ENCODE results near the gene CCDC146. TPM values are rescaled to one million over a fixed set of nuclear protein-coding genes. Genes with fewer than 3 reads are reported as not detected.

CCDC146 gene
- total RNA-seq, 4 donors from 2014 or later = 7.9 to 37.4 (median 26.5) TPM

DNA sequence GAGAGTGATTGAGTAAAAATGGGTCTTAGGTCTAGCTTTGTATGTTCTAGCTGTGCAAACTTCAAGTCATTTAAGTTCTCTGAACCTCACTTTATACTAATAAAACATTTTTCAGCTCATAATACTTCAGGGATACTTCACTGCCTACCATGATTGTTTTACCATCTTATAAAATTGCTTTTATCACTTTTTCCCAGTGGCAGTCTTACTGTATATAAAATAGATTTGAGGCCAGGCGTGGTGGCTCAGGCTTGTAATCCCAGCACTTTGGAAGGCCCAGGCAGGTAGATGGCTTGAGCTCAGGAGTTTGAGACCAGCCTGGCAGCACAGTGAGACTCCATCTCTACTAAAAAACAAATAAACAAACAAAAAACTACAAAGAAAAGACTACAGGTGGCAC, 59.8 kb downstream of the CCDC146 start:
- no peaks in the 10 kb centered on the region for H3K9me3 ChIP-seq
- peak overlapping the region in 3 of 4 donors; percentile 58 to 65 (median 65) for H3K27ac ChIP-seq
- H3K4me3 ChIP-seq = no peak overlapping the region
- no peak for DNase-seq
- intact Hi-C loops (cut with DNase I; ENCODE audit: low total_unique reads) = no loop called here
- in situ Hi-C loops (cut with MboI; ENCODE audit: low pct_ligation_motif_present in 1 of 4, low pct_unique_long_range_greater_than_20kb in 1 of 4, low sequenced_read_pairs in 3 of 4) = no loop called here
- WGBS, 2 donors (ENCODE audit: low coverage in 1 of 2) = 0 to 50% methylated on average over 1 of the region's 1 CpG
- peaks cover 0 to 35% (median 9%) of the 10 kb centered on the region in 4 donors for H3K4me1 ChIP-seq
- H3K27me3 ChIP-seq = no peaks in the 10 kb centered on the region
- TF ChIP-seq EP300 (IDR thresholded peaks at IDR 0.05; ENCODE audit: low read depth) (no peak), POLR2AphosphoS5 (IDR thresholded peaks at IDR 0.05) (no peak), POLR2A (IDR thresholded peaks at IDR 0.05) (no peak)
- TF ChIP-seq, protein P1, sequence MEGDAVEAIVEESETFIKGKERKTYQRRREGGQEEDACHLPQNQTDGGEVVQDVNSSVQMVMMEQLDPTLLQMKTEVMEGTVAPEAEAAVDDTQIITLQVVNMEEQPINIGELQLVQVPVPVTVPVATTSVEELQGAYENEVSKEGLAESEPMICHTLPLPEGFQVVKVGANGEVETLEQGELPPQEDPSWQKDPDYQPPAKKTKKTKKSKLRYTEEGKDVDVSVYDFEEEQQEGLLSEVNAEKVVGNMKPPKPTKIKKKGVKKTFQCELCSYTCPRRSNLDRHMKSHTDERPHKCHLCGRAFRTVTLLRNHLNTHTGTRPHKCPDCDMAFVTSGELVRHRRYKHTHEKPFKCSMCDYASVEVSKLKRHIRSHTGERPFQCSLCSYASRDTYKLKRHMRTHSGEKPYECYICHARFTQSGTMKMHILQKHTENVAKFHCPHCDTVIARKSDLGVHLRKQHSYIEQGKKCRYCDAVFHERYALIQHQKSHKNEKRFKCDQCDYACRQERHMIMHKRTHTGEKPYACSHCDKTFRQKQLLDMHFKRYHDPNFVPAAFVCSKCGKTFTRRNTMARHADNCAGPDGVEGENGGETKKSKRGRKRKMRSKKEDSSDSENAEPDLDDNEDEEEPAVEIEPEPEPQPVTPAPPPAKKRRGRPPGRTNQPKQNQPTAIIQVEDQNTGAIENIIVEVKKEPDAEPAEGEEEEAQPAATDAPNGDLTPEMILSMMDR (IDR thresholded peaks at IDR 0.05) = no peak
- H3K36me3 ChIP-seq = no peaks in the 10 kb centered on the region

DNA sequence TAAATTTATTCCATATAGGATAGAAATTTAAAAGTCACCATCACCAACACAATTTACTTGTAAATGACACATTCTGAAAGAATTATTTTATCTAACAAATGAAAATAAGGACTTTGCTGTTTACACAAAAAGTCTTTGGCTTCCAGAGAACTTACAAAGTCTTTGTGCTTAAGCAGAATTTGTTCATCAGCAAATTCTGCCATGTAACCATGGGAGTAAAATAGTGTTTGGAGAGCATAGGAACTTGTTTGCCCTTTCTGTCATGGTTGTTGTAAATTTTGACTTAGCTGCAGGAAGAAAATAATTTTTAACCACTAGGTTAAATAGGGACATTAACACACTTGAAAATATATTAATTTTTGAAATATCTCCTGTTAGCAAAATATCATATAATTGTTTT, 62.0 kb downstream of the CCDC146 start:
- in situ Hi-C loops (cut with MboI; ENCODE audit: low pct_ligation_motif_present in 1 of 4, low pct_unique_long_range_greater_than_20kb in 1 of 4, low sequenced_read_pairs in 3 of 4) (no loop called here), intact Hi-C loops (cut with DNase I; ENCODE audit: low total_unique reads) (no loop called here)
- H3K27ac ChIP-seq = peak overlapping the region in 2 of 4 donors; percentile 10 to 45
- no peaks in the 10 kb centered on the region for H3K27me3 ChIP-seq
- no peaks in the 10 kb centered on the region for H3K36me3 ChIP-seq
- no peak overlapping the region for H3K4me3 ChIP-seq
- H3K4me1 ChIP-seq = peaks cover 0 to 35% (median 9%) of the 10 kb centered on the region in 4 donors
- DNase-seq = no peak
- no peaks in the 10 kb centered on the region for H3K9me3 ChIP-seq
- TF ChIP-seq EP300 (IDR thresholded peaks at IDR 0.05; ENCODE audit: low read depth) = no peak
- TF ChIP-seq POLR2A (IDR thresholded peaks at IDR 0.05) = no peak
- TF ChIP-seq, protein P1 (IDR thresholded peaks at IDR 0.05) = no peak

DNA sequence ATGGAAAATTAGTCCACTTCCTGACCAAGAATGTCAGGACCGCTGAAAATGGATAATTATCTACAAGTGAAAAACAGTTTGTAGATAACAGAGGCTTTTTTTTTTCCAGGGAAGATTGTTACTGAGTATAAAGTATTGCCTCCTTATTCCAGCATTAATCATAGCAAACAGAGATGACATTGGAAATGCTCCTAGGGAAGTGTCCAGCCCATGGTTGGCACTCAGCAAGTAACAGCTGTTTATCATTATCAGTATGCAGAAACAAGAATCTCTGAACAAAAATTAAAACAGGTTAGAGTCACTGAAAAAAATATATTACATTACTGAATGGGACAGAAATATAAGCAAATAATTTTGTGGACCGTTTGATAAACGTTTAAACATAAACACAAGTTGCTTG, 62.6 kb downstream of the CCDC146 start:
- peaks cover 0 to 35% (median 9%) of the 10 kb centered on the region in 4 donors for H3K4me1 ChIP-seq
- WGBS, 2 donors (ENCODE audit: low coverage in 1 of 2) = 63 to 74% methylated on average over 1 to 3 of the region's 3 CpGs
- no peaks in the 10 kb centered on the region for H3K27me3 ChIP-seq
- no peak for DNase-seq
- TF ChIP-seq EP300 (IDR thresholded peaks at IDR 0.05; ENCODE audit: low read depth) (no peak), POLR2A (IDR thresholded peaks at IDR 0.05) (no peak), POLR2AphosphoS5 (IDR thresholded peaks at IDR 0.05) (no peak)
- TF ChIP-seq, protein P1 (IDR thresholded peaks at IDR 0.05) = no peak
- peak overlapping the region in 2 of 4 donors; percentile 10 to 45 for H3K27ac ChIP-seq
- no peaks in the 10 kb centered on the region for H3K36me3 ChIP-seq
- in situ Hi-C loops (cut with MboI; ENCODE audit: low pct_ligation_motif_present in 1 of 4, low pct_unique_long_range_greater_than_20kb in 1 of 4, low sequenced_read_pairs in 3 of 4) = no loop called here
- no peak overlapping the region for H3K4me3 ChIP-seq
- H3K9me3 ChIP-seq = no peaks in the 10 kb centered on the region
- intact Hi-C loops (cut with DNase I; ENCODE audit: low total_unique reads) = no loop called here

DNA sequence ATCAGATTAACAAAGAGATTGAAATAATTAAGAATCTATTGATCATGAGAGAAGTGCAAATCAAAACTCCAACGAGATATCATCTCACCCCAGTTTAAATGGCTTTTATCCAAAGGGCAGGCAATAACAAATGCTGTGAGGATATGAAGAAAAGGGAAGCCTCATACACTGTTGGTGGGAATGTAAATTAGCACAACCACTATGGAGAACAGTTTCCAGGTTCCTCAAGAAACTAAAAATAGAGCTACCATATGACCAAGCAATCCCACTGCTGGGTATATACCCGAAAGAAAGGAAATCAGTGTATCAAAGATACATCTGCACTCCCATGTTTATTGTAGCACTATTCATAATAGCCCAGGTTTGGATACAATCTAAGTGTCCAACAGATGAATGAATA, 63.5 kb downstream of the CCDC146 start:
- intact Hi-C loops (cut with DNase I; ENCODE audit: low total_unique reads) (no loop called here), in situ Hi-C loops (cut with MboI; ENCODE audit: low pct_ligation_motif_present in 1 of 4, low pct_unique_long_range_greater_than_20kb in 1 of 4, low sequenced_read_pairs in 3 of 4) (no loop called here)

More for the DNA sequence above, 63.5 kb downstream of the CCDC146 start:
- Histone ChIP-seq H3K27ac (peak overlapping the region in 1 of 4 donors; percentile 45), H3K4me1 (peaks cover 0 to 35% (median 9%) of the 10 kb centered on the region in 4 donors), H3K4me3 (no peak overlapping the region), H3K27me3 (no peaks in the 10 kb centered on the region), H3K36me3 (no peaks in the 10 kb centered on the region), H3K9me3 (no peaks in the 10 kb centered on the region)
- DNase-seq = no peak
- TF ChIP-seq, protein P1 (IDR thresholded peaks at IDR 0.05) = no peak
- no peak for TF ChIP-seq EP300 (IDR thresholded peaks at IDR 0.05; ENCODE audit: low read depth)
- TF ChIP-seq POLR2A (IDR thresholded peaks at IDR 0.05) = no peak
- TF ChIP-seq POLR2AphosphoS5 (IDR thresholded peaks at IDR 0.05) = no peak
- WGBS, 2 donors (ENCODE audit: low coverage in 1 of 2) = 87 to 88% methylated on average over 2 of the region's 2 CpGs
